Endometrium (tissue), 2 donors: ENCODE data around the gene SYT13.
"Not testable (repeated sequence)": the region's sequence is repeated elsewhere in the genome, so short reads cannot be mapped to it uniquely, and the experiment has no call there.

Source experiments
- FAIRE-seq: peaks from 2 replicates; lab custom pipeline; 2012; peaks lifted over from hg19 to GRCh38; lab: Jason Lieb, UNC
- donor health status: control.
- donor health status: control.

The SYT13 gene

GRCh38 chr11:45274206-45274605 lies 11.9 kb downstream of the SYT13 start:
- no peak for FAIRE-seq

- FAIRE-seq: no peak
Observed at GRCh38 chr11:45273509-45273908, 12.6 kb downstream of the SYT13 start.

- no peak for FAIRE-seq
Observed at GRCh38 chr11:45272701-45273100, 13.4 kb downstream of the SYT13 start.

GRCh38 chr11:45270946-45271716 lies 15.0 kb downstream of the SYT13 start:
- FAIRE-seq: no peak

- FAIRE-seq: no peak
Observed at GRCh38 chr11:45269678-45270077, 16.5 kb downstream of the SYT13 start.

- FAIRE-seq: no peak
Observed at GRCh38 chr11:45267652-45268299, 18.4 kb downstream of the SYT13 start.

- no peak for FAIRE-seq
Observed at GRCh38 chr11:45267052-45267451, 19.1 kb downstream of the SYT13 start.

GRCh38 chr11:45266676-45267020 lies 19.5 kb downstream of the SYT13 start:
- no peak for FAIRE-seq

- FAIRE-seq: no peak
Observed at GRCh38 chr11:45265969-45266675, 20.0 kb downstream of the SYT13 start.

- FAIRE-seq: no peak
Observed at GRCh38 chr11:45264839-45265515, 21.2 kb downstream of the SYT13 start.

- FAIRE-seq: no peak
Observed at GRCh38 chr11:45263773-45264172, 22.4 kb downstream of the SYT13 start.

GRCh38 chr11:45262900-45263299 lies 23.2 kb downstream of the SYT13 start:
- FAIRE-seq: no peak

- FAIRE-seq: no peak
Observed at GRCh38 chr11:45260071-45260470, 26.1 kb downstream of the SYT13 start.

GRCh38 chr11:45259592-45259991 lies 26.5 kb downstream of the SYT13 start:
- no peak for FAIRE-seq

GRCh38 chr11:45258982-45259530 lies 27.1 kb downstream of the SYT13 start:
- no peak for FAIRE-seq

- FAIRE-seq: no peak
Observed at GRCh38 chr11:45254070-45254469, 32.1 kb downstream of the SYT13 start.

- no peak for FAIRE-seq
Observed at GRCh38 chr11:45253640-45254039, 32.5 kb downstream of the SYT13 start.

GRCh38 chr11:45252877-45253276 lies 33.3 kb downstream of the SYT13 start:
- no peak for FAIRE-seq

- FAIRE-seq: no peak
Observed at GRCh38 chr11:45252134-45252856, 33.8 kb downstream of the SYT13 start.

GRCh38 chr11:45250035-45250718 lies 36.0 kb downstream of the SYT13 start:
- no peak for FAIRE-seq

GRCh38 chr11:45249372-45249771 lies 36.8 kb downstream of the SYT13 start:
- not testable (repeated sequence) for FAIRE-seq
